Astrocyte of the spinal cord (primary cell): ENCODE data around the gene FABP3.

Source experiments
- DNase-seq: peaks from one replicate; pipeline ENCODE4 v3.0.0; 2011; ENCODE audit warnings: low read depth, low spot score
- H3K4me3 ChIP-seq: 2 replicates; pipeline ENCODE4 v1.5.1; 2011; ENCODE audit warnings: low read depth, mild to moderate bottlenecking, low read length, moderate library complexity
- CTCF ChIP-seq: IDR thresholded peaks from 2 replicates; pipeline ENCODE4 v1.5.1; 2012; ENCODE audit warnings: low read depth, mild to moderate bottlenecking, low read length, inconsistent platforms
- in situ Hi-C: cut with HindIII; loops from 2 replicates; pipeline ENCODE4 v1.10.0; 2017; ENCODE audit warnings: low sequenced_read_pairs

Gene FABP3

GRCh38 chr1:31399976-31400375 lies 27.1 kb upstream of the FABP3 start:
- in situ Hi-C loops = no loop called here
- no peak for DNase-seq
- TF ChIP-seq CTCF = no peak
- no peak overlapping the region for H3K4me3 ChIP-seq

- no peak for TF ChIP-seq CTCF
- H3K4me3 ChIP-seq = no peak overlapping the region
- in situ Hi-C loops = no loop called here
- no peak for DNase-seq
These were observed 25.4 kb upstream of the FABP3 start for GRCh38 chr1:31398246-31398645.

GRCh38 chr1:31397360-31398095 lies 24.7 kb upstream of the FABP3 start:
- in situ Hi-C loops = no loop called here
- H3K4me3 ChIP-seq = no peak overlapping the region
- no peak for TF ChIP-seq CTCF
- DNase-seq = no peak

- H3K4me3 ChIP-seq = no peak overlapping the region
- peak; percentile 42 for TF ChIP-seq CTCF
- in situ Hi-C loops = no loop called here
- no peak for DNase-seq
These were observed 23.9 kb upstream of the FABP3 start for GRCh38 chr1:31396633-31397351.

GRCh38 chr1:31394584-31395193 lies 21.8 kb upstream of the FABP3 start:
- peak overlapping the region; percentile 16 for H3K4me3 ChIP-seq
- in situ Hi-C loops = no loop called here
- TF ChIP-seq CTCF = peak; percentile 94
- peak; percentile 60 for DNase-seq

GRCh38 chr1:31393463-31393862 lies 20.6 kb upstream of the FABP3 start:
- DNase-seq = no peak
- TF ChIP-seq CTCF = no peak
- in situ Hi-C loops = no loop called here
- H3K4me3 ChIP-seq = no peak overlapping the region
